HG03175 (cell line): ENCODE data around the gene CDR2L.
A peak's percentile ranks its signal among the peaks of the same experiment; 100 is the strongest.
"Not testable (repeated sequence)": the region's sequence is repeated elsewhere in the genome, so short reads cannot be mapped to it uniquely, and the experiment has no call there.

Source experiments
- ATAC-seq: cut with Tn5 transposase; IDR thresholded peaks from one replicate; pipeline ENCODE4 v1.9.1; 2021; ENCODE audit warnings: mild to moderate bottlenecking, moderate library complexity; ENCODE audit not compliant: unreplicated experiment

The CDR2L gene

DNA sequence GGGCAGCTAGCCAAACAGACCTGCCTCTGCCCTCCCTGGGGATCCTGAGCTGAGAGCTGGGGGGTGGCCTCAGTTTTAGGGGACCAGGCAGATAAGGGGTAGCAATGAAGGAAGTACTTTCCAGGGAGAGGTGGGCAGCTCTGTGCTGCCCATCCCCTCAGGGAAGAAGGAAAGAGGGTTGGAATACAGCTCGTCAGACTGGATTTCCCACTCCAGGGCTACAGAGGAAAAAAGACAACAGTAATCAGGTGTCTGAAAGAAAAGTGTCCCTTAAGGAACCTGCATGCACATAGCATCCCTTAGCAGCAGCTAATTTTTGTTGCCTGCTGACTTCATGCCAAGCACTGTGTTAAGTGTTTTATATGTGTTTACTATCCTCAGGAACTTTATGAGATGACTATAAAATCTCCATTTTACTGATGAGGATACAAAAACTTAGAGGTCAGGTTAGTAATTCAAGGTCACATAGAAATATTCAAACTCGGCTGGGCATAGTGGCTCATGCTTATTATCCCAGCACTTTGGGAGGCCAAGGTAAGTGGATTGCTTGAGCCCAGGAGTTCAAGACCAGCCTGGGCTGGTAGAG is 21.8 kb downstream of the CDR2L start:
- ATAC-seq = no peak

DNA sequence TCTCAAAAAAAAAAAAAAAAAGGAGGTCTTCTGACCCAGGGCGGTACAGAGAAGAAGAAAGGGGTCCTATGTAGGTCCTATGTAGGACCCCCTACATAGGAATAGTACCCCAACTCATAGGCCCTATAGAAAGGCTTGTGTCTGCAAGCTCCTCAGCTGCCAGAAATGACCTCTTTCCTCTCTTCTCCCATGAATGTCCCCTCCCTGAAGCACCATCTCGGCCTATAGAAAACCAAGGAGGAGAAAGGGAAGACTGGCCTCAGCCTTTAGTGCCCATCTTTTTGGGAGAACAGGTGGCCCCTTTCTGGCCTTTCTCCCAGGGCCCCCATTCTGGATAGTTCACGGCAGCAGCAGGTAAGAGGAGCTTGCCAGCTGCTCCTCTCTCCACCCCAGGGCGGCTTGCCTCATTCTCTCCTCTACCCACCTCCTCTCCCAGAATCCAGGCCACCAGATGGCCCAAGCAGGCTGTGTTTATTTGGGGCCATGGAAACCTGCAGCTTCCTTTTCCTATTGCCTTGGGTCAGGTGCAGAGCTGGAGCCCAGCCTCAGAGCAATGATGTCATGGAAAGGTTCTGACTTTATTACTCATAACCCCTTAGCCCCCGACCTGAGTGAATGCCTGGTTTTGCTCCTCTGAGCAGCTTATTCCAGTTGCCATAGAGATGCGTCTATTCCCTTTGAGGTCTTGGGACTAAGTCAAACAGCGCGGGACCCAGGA is 23.4 kb downstream of the CDR2L start:
- ATAC-seq = no peak

DNA sequence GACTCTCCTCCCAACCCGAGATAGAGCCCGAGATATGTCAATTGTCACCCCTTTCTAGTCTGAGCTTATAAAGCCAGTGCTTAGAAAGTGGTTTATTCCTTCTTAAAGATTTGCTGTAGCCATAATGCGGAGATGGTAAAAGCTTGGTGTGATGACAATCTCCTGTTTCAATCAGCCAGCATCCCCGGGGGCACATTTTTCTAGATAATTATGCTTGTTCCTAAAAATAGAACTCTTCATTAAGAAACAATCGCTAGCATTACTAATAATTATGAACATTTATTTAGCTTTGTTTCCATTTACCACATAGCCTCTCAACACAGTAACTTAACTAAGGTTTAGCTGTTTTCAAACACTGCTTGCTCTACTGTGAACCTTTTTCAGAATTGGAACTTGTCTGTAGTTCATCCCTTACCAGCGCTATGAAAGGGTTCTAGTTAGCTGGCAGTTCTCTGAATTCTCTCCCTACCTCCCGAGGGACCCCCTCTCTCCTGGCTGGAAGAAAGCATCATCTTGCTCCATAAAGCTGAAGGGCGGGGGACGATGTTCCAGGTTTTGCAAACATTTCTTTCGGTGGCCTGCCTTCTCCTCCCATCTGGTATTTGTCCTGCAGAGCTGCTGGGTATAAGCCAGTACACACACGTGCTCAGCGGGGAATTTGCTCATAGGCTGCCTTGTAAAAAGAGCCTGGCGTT is 24.1 kb downstream of the CDR2L start:
- ATAC-seq = no peak

DNA sequence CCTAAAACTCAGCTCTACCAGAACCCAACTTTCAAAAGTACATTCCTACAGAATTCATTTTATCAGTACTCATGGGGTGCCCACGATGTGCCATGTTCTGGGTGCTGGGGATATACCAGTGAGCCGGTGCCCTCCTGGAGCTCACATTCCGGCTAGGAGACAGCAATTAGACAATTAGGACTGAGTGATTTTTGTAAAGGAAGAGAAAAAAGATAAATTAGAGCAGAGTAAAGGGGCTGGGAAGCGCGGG is 24.6 kb downstream of the CDR2L start:
- no peak for ATAC-seq

DNA sequence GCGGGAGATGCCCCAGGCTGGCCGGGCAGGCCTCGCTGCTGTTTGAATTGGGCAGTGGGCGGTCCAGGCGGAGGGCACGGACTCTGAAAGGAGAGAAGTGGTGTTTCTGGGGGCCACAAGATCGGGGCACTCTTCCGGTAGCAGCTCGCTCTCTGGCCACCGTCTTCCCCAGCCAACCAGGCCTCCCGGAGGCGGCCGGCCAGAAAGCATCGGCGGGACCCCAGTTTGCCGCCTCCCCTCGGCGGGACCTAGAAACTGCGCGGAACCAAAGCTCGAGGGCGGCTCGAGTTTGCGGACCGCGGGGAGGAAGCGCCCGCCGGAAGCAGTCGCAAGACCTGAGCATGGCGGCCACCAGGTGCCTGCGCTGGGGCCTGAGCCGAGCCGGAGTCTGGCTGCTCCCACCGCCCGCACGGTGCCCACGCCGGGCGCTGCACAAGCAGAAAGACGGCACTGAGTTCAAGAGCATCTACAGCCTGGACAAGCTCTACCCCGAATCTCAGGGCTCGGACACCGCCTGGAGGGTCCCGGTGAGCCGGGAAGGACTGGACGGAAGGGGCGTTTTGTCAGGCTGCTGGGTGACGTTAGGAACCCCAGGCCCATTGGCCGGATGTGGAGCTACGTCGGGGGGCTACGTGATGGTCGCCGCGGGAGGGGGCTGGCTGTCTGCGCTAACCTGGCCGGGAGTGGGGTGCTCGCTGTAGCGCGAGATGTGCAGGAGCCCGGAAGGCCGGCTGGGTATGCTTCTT is 25.1 kb downstream of the CDR2L start, which contains the start of gene MRPL58:
TSS of gene MRPL58 (plus strand) at position 325 of the 746 bp plus-strand sequence. CDS start at position 342, 17 bp downstream.
- ATAC-seq = peak; percentile 88

DNA sequence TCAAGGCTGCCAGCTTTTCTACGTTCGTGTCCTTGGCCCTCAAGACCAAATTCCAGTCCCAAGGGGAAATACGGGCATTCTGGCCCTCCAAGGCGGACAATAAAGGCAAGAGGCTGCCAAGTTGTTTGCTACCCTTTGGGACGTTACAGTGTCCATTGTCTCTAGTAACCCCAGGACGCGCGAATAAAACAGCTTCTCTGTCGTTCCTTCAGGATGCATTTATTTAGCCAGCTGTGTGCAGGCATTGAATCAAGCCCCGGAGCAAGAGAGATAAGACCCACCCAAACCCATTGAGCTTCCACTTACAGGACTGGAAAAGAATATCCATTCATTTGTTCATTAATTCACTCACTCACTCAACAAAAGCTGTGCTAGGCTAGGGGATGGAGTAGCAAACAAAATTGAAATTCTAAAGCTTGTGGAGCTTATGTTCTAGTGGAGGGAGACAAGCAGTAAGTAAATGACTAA is 25.7 kb downstream of the CDR2L start:
- no peak for ATAC-seq

DNA sequence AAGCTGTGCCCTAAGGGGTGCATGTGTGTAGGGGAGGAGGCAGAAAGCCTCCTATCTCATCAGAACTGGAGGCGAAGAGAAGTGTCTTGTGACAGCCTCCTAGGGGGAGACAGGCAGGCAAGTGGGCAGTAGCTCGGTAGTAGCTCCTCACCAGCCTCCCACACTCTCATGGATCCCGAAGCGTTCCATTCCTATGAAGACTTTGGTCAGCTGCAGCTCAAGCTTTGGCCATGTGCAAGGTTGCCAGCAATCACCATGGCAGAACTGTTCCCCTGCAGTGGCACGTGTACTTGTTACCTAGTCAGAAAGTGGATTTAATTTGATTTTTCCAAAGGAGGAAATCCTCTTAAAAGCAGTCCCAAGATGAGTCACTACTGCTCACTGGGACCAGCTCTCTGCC is 31.7 kb downstream of the CDR2L start:
- ATAC-seq = no peak

DNA sequence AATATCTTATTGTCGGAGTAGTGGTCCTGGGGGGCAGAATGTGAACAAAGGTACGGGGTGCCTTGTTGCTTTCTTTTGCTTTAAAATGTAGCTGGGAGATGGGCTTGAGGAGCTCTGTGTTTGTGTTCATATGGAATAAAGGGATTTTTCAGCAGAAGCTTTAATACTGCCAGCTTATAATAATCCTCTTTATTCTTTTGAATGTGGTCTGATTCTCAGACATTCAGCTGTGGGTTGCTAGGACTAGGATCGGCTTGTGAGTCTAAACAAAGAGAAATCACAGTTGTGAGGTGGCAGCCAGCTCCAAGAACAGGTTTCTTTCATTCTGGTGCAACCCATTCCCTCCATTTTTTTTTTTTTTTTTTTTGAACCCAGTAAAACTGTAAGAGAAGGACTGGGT is 32.3 kb downstream of the CDR2L start:
- no peak for ATAC-seq

DNA sequence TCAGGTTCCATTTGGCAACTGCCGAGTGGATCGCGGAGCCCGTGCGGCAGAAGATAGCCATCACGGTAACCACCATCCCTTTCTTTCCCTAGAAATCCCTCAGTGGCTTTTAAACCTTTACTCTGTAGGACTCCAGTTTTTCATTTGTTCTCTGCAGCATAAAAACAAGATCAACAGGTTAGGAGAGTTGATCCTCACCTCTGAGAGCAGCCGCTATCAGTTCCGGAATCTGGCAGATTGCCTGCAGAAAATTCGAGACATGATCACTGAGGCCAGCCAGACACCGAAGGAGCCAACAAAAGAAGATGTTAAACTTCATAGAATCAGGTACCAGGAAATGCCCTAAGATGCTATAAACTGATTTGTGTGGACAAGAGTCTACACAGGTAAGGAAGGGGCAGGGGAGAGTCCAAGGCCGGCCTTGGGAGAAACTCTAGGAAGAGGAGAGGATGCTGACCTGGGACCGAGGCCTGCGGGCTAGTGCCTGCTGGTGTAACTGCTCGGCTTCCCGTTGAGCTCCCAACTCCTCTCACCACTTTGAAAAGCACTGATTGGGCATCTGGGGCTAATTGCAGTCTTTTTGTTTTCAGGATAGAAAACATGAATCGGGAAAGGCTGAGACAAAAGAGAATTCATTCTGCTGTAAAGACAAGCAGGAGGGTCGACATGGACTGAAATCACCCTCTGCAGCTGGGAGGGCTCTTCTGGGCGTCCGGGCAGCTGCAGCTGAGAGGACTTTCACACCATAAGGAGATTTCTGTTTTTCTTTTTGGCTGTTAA is 33.1 kb downstream of the CDR2L start:
- no peak for ATAC-seq

DNA sequence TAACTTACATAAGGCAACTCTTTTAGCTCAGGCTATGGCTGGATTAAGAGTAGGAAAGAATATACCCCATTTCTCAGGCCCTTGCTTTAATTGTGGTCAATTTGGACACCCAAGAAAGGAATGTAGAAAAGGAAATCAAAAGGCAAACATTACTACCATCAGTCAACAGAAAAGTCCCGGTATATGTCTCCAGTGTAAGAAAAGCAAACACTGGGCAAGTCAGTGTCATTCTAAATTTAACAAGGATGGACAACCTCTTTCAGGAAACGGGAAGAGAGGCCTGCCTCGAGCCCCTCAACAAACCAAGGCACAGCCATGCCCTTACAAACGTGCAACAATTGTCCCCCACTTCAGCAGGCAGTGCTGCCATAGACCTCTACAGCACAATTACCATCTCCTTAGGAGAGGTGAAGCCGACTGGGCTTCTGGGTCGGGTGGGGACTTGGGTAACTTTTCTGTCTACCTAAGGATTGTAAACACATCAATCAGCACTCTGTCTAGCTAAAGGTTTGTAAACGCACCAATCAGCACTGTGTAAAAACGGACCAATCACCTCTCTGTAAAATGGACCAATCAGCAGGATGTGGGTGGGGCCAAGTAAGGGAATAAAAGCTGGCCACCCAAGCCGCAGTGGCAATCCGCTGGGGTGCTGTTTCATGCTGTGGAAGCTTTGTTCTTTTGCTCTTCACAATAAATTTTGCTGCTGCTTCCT is 37.4 kb downstream of the CDR2L start:
- ATAC-seq = no peak

DNA sequence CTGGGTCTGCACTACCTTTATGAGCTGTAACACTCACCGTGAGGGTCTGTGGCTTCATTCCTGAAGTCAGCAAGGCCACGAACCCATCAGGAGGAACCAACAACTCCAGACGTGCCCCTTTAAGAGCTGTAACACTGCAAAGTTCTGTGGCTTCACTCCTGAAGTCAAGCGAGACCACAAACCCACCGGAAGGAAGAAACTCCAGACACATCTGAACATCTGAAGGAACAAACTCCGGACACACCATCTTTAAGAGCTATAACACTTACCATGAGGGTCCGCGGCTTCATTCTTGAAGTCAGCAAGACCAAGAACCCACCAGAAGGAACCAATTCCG is 37.9 kb downstream of the CDR2L start:
- not testable (repeated sequence) for ATAC-seq

DNA sequence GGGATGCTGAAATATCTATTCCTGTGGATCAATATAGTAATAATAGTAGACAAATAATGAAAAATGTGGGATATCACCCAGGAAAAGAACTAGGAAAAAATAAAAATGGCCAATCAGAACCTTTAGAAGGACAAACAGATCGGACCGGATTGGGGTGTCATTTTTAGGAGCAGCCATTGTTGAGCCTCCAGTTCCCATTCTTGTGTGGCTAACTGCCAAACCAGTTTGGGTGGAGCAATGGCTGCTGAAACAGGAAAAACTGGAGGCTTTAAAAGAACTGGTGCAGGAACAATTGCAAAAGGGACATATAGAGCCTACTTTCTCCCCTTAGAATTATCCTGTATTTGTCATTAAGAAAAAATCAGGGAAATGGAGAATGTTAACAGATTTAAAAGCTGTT is 39.2 kb downstream of the CDR2L start:
- ATAC-seq = not testable (repeated sequence)

DNA sequence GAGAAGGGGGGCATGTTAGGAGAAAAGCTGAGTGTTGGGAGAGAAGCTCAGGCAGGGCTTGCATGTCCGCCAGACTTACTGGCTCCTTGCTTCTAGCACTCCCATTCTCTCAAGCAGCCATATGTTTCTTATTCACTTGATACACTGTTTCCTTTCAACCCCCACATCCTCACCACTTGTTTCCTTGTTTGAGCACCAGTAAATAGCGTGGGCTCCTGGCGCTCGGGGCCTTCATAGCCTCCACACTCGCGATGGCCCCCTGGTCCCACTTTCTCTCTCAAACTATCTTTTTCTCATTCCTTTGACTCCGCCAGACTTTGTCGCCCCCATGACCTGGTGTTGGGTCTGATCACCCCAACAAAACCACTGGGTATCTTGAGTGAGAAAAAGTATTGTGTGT is 42.7 kb downstream of the CDR2L start:
- ATAC-seq = no peak

DNA sequence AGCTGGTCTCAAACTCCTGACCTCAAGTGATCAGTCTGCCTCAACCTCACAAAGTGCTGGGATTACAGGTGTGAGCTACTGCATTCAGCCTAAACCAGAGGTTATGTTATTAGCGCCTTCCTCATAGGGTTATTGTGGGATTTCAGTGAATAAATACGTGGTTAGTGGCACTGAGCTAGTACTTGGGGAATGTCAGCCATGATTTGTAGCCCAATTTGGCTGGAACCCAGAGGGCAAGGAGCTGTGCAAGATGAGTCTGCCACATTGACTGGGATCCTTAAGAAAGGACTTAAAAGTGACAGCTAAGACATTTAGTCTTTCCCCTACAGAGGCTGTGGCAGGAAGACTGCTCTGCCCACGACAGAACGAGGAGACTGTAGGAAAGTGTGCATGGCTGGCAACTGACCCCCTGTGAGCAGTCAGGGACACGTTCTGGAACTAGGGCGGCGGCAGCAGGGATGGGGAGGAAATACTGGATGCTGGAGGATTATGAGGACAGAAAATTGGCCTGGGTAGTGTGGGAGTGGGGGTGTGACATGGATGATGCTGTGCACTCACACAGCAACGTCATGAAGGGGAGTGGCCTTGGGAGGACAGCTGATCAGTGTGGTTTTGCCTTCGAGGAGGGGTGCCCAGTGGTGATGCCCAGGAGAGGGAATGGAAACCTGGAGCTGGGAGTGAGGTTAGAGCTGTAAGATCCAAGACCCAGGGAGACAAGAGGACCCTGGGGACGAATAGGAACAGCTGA is 44.7 kb downstream of the CDR2L start:
- no peak for ATAC-seq

DNA sequence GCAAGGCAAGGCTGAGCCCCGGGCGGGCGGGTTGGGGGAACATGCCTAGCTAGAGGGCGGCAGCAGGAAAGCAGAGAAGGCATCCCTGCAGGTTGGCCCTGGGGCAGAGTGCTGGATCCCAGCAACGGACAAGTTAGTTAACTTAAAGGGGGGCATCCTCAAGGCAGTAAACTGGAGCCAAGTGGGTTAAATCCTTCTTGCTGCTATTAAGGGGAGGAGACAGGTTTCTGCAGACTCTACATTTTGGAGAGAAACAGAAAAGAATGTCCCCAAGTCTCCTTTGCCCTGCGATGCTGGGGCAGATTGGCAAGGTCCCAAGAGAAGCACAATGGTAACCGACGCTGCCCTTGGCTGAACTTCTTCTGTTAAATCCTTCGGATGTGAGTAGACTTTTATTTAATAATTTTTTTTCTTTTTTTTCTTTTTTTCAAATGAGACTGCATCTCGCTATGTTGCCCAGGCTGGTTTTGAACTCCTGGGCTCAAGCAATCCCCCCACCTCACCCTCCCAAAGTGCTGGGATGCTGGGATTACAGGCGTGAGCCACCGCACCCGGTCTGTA is 45.4 kb downstream of the CDR2L start:
- no peak for ATAC-seq

DNA sequence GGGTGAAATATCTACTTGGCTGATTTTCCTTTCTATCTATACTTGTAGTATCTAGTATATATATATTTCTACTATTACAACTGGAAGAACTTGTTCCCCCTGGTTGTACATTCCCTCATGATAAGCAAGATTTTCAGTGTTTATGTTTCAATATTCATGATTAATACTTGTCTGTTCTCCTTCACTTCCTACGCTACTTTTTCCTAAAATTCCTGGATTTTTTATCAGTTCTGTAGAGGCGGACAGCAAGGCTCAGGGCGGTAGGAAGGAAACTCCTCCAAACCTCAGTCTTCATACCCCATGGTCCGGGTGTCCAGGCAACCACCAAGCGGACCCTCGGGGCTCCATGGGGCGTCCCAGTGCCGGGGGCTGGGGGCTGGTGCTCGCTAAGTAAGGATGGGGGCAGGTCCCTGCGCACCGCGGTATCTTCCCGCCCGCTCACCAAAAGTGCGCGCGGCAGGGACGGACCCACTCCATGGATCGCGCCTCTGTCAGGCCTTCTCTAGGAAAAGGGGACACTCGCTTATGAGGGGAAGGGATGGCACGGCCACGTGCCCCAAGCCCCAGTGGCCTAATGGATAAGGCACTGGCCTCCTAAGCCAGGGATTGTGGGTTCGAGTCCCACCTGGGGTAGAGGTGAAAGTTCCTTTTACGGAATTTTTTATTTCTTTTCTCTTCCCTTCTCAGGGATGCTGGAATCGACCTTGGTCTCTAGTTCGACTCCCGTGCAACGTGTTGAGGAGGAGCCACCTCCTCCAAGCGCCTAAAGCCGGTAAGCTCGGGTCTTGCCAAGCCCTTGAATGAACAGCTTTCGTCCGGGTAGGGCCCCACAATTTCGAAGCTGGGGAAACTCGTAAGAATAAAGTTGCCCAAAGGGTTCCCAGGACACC is 46.2 kb downstream of the CDR2L start:
- peak; percentile 27 for ATAC-seq

DNA sequence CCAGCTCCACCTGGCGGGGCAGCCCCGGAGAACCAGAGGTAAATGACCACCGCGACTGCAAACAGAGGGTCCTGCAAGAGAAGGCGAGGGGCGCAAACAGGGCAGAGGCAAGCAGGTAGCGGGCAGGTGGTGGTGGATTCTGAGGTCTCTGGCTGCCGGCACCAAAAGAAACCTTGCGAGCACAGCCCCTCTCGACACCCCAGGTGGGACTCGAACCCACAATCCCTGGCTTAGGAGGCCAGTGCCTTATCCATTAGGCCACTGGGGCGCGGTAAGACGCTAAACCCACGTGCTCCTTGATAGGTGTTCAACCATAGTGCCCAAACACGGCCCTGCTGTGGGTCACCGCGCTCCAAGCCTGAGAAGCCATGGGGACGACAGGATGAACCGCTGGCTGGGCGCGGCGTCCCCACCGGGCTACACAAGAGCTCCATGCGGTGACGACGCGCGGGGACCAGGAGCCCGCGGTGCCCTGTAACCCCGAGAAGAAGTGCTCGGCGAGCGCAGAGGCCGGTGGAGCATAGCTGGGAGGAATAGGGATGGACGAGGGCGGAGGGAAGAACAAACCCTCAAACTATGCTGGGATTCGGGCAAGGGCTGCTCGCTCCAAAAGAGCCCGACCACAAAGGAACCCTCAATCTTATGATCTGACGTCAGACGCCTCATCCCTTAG is 46.9 kb downstream of the CDR2L start:
- ATAC-seq = peak; percentile 67
